HepG2 (cell line): ENCODE data around the gene SMAD1. TPM values are rescaled to one million over a fixed set of nuclear protein-coding genes. Genes with fewer than 3 reads are reported as not detected.

Experiments used
- ATAC-seq: fragments of 200-7000 bp; cut with Tn5 transposase; 3 replicates; pipeline ENCODE4 v1.9.1; 2020; ENCODE audit warnings: mild to moderate bottlenecking, moderate library complexity
- BruUV-seq: library from RNA; stranded (reverse); fragments of 400-500 nt; replicated peaks from 2 replicates; lab custom pipeline; 2021; lab: Mats Ljungman, UMichigan
- CTCF ChIA-PET: fragments of 300-600 bp; formaldehyde crosslinking; extraction: SDS; loops from one replicate; lab custom pipeline; 2021; ENCODE audit warnings: low total read pairs, inconsistent platforms, low intra/inter-chr PET ratio; lab: Yijun Ruan, JAX
- POLR2A ChIA-PET: fragments of 350-600 bp; sonication (Branson Sonifier 250); formaldehyde crosslinking; loops from one replicate; lab custom pipeline; 2020; ENCODE audit warnings: antibody characterized with exemption, inconsistent platforms; lab: Yijun Ruan, JAX
- DNase-seq: peaks from one replicate; pipeline ENCODE4 v3.0.0-alpha.2; 2015; ENCODE audit warnings: low spot score
- FAIRE-seq: peaks from 3 replicates; lab custom pipeline; 2011; peaks lifted over from hg19 to GRCh38; lab: Jason Lieb, UNC
- H2AFZ ChIP-seq: one replicate; pipeline ENCODE4 v1.6.1; 2011; ENCODE audit warnings: low read length, inconsistent platforms
- H3K27ac ChIP-seq: fragments of 300-600 bp; 3 replicates; pipeline ENCODE4 v1.8.0; 2011; ENCODE audit warnings: mixed run types, mild to moderate bottlenecking, mixed read lengths, low read length, inconsistent platforms; ENCODE audit not compliant: insufficient read depth; ENCODE audit errors: extremely low read length
- H3K27me3 ChIP-seq, 2 experiments: fragments of 200-600 bp in 1 of 2; 2 replicates in 1 of 2; 3 replicates in 1 of 2; pipeline versions ENCODE4 v1.6.0 to v1.8.0; 2011; ENCODE audit warnings: low read length in 2 of 2, mild to moderate bottlenecking in 2 of 2, moderate library complexity in 2 of 2, inconsistent platforms in 1 of 2; ENCODE audit not compliant: insufficient read depth in 2 of 2, control insufficient read depth in 1 of 2
- H3K36me3 ChIP-seq, 2 experiments: fragments of 200-600 bp in 1 of 2; replicated peaks in 1 of 2; 2 replicates in 1 of 2; 3 replicates in 1 of 2; pipeline versions ENCODE4 v1.5.1 to v1.8.0; 2011; ENCODE audit warnings: low read length in 2 of 2, inconsistent platforms in 1 of 2; ENCODE audit not compliant: insufficient read depth in 2 of 2, control insufficient read depth in 1 of 2
- H3K4me1 ChIP-seq: 2 replicates; pipeline ENCODE4 v1.5.1; 2012; ENCODE audit warnings: low read length, inconsistent platforms; ENCODE audit not compliant: insufficient read depth
- H3K4me2 ChIP-seq: 2 replicates; pipeline ENCODE4 v1.6.0; 2011; ENCODE audit warnings: low read depth, low read length, inconsistent platforms
- H3K4me3 ChIP-seq, 3 experiments: fragments of 200-600 bp in 1 of 3; sonication (generic), shearing (Covaris generic) in 1 of 3; replicated peaks in 1 of 3; 2 replicates each; pipeline ENCODE4 v1.5.1; 2011 to 2016; ENCODE audit warnings: low read length in 3 of 3, inconsistent platforms in 2 of 3, low read depth in 2 of 3, mild to moderate bottlenecking in 2 of 3, control low read depth in 1 of 3, mixed read lengths in 1 of 3; ENCODE audit not compliant: insufficient read depth in 1 of 3
- H3K79me2 ChIP-seq: one replicate; pipeline ENCODE4 v1.6.1; 2011; ENCODE audit warnings: low read length, inconsistent platforms; ENCODE audit not compliant: insufficient read depth
- H3K9ac ChIP-seq: 2 replicates; pipeline ENCODE4 v1.6.0; 2011; ENCODE audit warnings: mild to moderate bottlenecking, low read depth, low read length, inconsistent platforms; ENCODE audit not compliant: insufficient read depth
- H3K9me3 ChIP-seq: 2 replicates; pipeline ENCODE4 v1.5.1; 2012; ENCODE audit warnings: mild to moderate bottlenecking, low read length
- H4K20me1 ChIP-seq: 2 replicates; pipeline ENCODE4 v1.6.0; 2011; ENCODE audit warnings: inconsistent platforms, mild to moderate bottlenecking, low read length, moderate library complexity; ENCODE audit not compliant: insufficient read depth
- PAX8 ChIP-seq: sonication (generic); formaldehyde crosslinking; IDR thresholded peaks from 2 replicates; pipeline ENCODE4 v1.8.0; 2022; ENCODE audit warnings: mild to moderate bottlenecking, missing genetic modification reagents, borderline replicate concordance
- ZNF407 ChIP-seq: sonication (generic); formaldehyde crosslinking; IDR thresholded peaks from one replicate; pipeline ENCODE4 v1.5.1; 2020; ENCODE audit warnings: mild to moderate bottlenecking, missing genetic modification reagents; ENCODE audit errors: not compliant biosample characterization
- ZNF83 ChIP-seq: sonication (generic); formaldehyde crosslinking; IDR thresholded peaks from 2 replicates; pipeline ENCODE4 v1.4.0; 2020; ENCODE audit warnings: missing genetic modification reagents, mild to moderate bottlenecking, borderline replicate concordance
- WGBS: methylation state at CpG from one replicate; pipeline ENCODE4 v1.1.6; 2017; ENCODE audit warnings: low lambda C conversion rate; 5-methylcytosine and 5-hydroxymethylcytosine counted together
- in situ Hi-C: cut with HindIII; loops from 2 replicates; pipeline ENCODE4 v1.10.0; 2017; ENCODE audit warnings: low pct_unique_long_range_greater_than_20kb; ENCODE audit not compliant: extremely low pct_ligation_motif_present
- intact Hi-C: fragments of 100-400 bp; cut with micrococcal nuclease; formaldehyde crosslinking; loops from one replicate; pipeline ENCODE4 v1.10.0; 2022; ENCODE audit not compliant: unreplicated experiment
- polyA plus RNA-seq, 8 experiments: library from polyadenylated mRNA; depleted of rRNA in 3 of 8; stranded (reverse) in 7 of 8; unstranded in 1 of 8; fragments of >200 nt; fragmentation: Illumina TruSeq in 4 of 8; extraction: Trizol in 4 of 8; gene quantifications; 2 replicates each; pipeline versions ENCODE4 v1.2.1 to v1.2.3, GENCODE V29; 2011 to 2016; ENCODE audit warnings: low read depth in 4 of 8, missing spikeins in 1 of 8, mixed read lengths in 1 of 8; ENCODE audit not compliant: insufficient read depth in 1 of 8
- total RNA-seq, 5 experiments: library from RNA; depleted of rRNA; stranded (reverse); fragments of >200 nt; fragmentation: Illumina TruSeq; extraction: Trizol; gene quantifications; 2 replicates each; pipeline ENCODE4 v1.2.3, GENCODE V29; 2016; ENCODE audit warnings: low read depth in 1 of 5

The SMAD1 gene
- total and polyA plus RNA-seq, 2 of the 13 experiments (the other 11 are each of a cell fraction or from before 2014, with no cell fraction given), result 12.7 to 16.6 TPM

- POLR2A ChIA-PET, result no interaction called here
- no peaks in the 10 kb centered on the region for H3K9me3 ChIP-seq
- H2AFZ ChIP-seq, result no peak overlapping the region
- peaks cover 5 to 10% of the 10 kb centered on the region in 2 experiments; a peak in 4 of 5 replicates for H3K36me3 ChIP-seq
- H4K20me1 ChIP-seq, result no peaks in the 10 kb centered on the region
- no peak for ATAC-seq
- no TSS peak for BruUV-seq
- H3K4me2 ChIP-seq, result no peak overlapping the region
- no peak overlapping the region for H3K4me3 ChIP-seq
- intact Hi-C loops (loop anchor here (10.0 kb wide), 1 partner anchor 139 kb away; no protein-coding TSS in a partner anchor), in situ Hi-C loops (loop anchor here (10.0 kb wide), 1 partner anchor 319 kb away; no protein-coding TSS in a partner anchor)
- FAIRE-seq, result no peak
- WGBS, result 100% methylated on average over 4 of the region's 4 CpGs
- H3K79me2 ChIP-seq, result no peaks in the 10 kb centered on the region
- no peaks in the 10 kb centered on the region for H3K27me3 ChIP-seq
- H3K9ac ChIP-seq, result no peak overlapping the region
- TF ChIP-seq ZNF407 (CRISPR knock-in tag), result no peak
- TF ChIP-seq ZNF83 (CRISPR knock-in tag), result no peak
- no peak for TF ChIP-seq PAX8 (CRISPR knock-in tag)
- no peak for DNase-seq
- H3K4me1 ChIP-seq, result no peaks in the 10 kb centered on the region
- CTCF ChIA-PET, result no interaction called here
- no peak overlapping the region for H3K27ac ChIP-seq
Measured at GRCh38 chr4:145553375-145553774, 71.7 kb downstream of the SMAD1 start.
